Measurements from ENCODE around the gene CDH15.
"Not testable (repeated sequence)": the region's sequence is repeated elsewhere in the genome, so short reads cannot be mapped to it uniquely, and the experiment has no call there.

CDH15 gene

DNA sequence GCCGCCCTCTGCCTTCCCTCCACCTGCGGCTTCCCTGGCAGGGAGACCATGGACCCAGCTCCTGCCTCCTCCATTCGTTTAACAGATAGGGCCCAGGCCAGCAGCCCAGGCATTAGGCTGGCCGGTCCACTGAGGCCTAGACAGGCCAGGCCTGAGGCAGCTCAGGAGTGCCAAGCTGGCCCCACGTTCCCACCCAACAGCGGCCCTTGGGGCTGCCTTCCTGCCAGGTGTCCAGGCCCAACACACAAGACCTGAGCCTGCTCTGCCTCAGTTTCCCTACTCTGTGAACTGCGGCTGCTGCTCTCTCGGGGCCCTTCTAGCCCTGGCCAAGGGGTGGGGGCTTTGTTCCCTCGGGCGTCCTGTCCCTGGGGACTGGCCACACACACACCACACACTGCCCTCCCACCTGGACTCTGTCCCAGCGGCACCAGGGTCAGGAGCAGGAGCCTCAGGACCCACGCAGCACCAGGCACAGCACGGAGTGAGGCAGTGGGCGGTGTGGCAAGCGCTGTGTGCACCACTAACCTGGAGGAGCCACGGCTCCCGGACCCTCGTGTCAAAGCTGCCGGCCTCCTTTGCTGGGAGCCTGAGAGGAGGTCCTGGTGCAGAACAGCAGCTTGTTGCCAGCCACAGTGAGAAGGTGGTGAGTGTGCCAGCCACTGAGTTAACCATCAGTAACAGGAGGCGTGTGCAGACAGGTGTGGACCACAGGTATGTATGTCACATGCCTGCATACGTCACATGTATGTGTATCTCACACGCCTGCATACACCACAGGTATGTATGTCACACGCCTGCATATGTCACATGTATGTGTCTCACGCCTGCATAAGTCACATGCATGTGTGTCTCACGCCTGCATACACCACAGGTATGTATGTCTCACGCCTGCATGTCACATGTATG lies 14.6 kb upstream of the CDH15 start:
- no peak for DNase-seq

DNA sequence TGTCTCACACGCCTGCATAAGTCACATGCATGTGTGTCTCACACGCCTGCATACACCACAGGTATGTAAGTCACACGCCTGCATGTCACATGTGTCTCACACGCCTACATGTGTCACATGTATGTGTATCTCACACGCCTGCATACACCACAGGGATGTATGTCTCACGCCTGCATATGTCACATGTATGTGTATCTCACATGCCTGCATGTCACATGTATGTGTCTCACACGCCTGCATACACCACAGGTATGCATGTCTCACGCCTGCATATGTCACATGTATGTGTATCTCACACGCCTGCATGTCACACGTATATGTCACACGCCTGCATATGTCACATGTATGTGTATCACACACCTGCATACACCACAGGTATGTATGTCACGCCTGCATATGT lies 13.8 kb upstream of the CDH15 start:
- DNase-seq: no peak

DNA sequence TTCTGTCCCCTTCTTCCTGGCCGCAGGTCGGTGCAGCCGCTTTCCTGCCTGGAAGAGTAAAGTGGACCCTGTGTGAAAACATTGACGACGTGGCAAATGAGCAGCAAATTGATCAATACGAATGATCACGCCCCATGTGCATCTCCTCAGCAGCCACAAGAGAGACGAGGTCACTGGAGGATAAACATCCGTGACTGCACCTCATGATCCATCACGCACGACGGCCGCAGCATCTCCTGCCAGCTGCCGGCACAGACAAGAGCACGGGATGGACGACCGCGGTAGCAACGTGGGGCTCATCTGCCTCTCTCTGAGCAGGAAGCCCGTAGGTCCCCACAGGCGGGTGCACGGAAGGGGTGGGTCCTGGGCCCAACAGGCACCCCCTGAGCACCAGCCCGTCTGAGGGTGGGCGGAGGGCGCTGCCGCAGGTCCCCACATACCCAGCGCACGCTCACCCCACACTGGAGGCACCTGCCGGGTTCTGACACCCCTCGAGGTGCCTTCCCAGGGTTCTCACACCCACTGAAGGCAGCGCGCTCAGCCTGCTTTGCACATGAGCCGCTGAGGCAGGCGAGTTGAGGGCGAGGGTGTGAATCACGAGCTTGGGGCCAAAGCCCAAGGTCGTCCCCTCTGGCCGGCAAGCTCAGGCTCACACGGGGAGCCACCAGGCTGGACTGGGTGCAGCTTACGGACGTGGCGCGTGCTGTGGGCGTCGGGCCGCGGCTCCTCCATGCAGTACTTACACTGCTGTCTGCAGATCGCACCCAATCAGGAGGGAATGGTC lies 12.3 kb upstream of the CDH15 start:
- no peak for DNase-seq

DNA sequence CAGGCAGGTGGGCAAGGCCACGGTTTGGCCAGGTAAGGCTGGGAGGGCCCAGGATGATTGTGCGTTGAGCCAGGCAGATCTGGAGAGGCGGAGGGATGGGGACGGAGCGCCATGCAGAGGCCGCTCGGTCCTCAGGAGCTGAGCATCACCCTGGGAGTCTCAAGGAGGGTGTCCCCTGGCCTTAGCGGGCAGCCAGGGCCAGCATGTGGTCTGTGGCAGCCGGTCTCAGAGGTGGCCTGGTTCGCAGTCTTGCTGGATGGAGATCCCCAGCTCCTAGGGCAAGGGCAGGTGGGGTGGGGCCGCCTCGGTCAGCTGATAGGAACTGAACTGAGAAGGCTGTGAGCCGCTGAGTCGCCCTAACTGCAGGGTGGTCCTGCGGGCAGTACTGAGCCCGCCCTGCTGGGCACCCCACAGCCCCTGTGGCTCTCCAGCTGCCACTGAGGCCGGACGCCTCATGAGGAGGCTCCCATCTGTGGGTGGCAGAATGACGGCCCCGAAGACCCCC lies 11.6 kb upstream of the CDH15 start:
- DNase-seq: no peak

DNA sequence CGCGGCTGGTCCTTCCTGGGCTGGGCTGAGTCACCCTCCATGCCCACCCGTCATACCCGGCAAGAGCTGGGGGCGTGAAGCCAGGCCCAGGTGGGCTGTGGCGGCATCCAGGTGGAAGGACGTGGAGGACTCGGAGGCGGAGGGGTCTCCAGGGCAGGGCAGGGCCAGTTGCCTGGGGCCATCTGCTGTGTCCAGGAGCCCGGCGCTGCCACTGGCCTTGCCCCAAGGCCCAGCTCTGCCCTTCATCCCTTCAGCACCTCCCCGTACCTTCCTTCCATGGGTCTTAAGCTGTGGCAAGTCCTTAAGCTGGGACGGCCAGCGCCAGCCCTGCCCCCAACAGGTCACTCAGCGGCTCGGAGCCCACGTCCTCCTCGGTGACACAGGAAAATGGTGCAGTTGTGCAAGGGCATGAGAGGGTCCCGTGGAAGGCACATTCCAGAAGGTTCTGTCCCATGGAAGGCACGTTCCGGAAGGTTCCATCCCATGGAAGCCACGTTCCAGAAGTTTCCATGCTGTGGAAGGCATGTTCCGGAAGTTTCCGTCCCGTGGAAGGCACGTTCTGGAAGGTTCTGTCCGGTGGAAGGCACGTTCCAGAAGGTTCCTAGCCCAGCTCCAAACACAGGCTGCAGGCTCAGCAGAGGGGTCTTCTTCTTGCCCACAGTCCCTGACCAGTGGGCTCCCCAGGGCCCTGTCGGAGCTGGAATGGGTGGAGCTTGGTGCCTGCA lies 10.4 kb upstream of the CDH15 start:
- no peak for DNase-seq

DNA sequence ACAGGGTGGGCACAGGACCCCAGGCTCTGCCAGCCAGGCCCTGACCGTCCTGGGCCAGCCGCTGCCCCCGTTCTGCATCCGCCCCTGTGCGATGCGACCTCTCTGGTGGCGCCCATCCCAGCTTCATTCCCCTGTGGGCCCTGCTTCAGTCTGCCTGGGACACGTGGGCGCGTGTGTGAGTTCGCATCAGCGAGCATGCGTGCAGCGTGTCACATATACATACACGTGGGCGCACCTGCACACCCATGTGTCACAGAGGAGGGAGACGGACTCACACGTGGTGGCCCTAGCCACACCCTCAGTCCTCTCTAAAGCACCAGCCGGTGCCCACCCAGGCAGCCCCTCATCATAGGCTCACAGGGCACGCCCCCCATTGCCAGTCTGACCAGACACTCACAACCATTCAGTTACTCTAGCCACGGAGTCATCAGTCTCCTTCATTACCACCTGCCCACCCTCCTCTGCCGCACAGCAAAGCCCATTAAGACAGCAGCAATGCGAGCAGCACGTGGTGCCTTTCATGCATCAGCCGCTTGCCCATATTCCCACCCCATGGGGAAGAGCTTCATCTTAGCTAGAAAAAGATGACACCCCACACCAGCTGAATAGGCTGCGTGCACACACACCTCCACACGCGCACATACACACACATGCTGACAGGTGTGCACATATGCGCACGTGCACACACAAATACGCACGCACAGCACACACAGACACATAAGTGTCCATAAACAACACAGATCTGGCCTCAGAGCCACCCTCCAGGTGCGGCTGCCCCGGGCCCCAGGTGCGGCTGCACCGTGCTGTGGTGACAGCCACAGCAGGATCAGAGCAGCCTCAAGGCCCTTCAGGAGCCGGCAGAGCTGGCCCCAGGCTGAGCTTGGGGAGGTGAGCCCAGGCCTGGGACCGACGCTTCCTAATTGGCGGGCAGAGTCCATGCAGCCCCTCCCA lies 9.5 kb upstream of the CDH15 start:
- no peak for DNase-seq

DNA sequence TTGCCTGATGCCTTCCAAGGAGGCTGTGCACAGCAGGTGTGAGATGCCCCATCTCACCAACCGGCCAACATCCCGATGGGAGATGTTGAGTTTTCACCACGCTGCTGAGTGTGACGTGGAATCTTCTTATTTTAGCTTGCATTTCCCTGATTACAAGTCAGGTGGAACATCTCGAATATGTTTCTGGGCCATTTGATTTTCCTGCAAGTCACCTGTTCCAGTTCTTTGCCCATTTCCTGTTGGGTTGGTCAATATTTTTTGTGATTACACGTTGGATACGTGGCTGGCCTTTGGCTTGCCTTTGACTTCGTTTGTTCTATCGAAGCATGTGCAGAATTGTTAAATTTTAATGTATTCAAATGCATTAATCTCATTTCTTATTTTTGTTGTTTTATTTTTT lies 8.3 kb upstream of the CDH15 start:
- DNase-seq: no peak

DNA sequence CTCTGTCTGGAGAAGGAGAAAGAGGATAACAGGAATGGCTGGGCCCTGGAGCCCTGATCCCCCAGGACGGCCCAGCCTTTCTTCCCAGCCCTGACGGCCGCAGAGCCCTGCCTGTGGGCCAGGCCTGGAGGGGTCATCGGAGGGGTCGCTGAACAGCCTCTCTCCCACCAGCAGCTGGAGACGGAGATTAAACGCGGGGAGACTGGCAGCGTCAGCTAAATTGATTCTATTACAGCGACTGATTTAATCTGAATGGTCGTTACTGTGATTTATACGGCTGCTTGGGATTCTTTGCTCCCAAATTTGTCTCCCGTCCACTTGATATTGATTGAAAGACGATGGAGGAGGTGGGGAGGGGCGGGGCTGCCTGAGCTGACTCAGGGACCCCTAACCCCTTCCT lies 7.1 kb upstream of the CDH15 start:
- no peak for DNase-seq

DNA sequence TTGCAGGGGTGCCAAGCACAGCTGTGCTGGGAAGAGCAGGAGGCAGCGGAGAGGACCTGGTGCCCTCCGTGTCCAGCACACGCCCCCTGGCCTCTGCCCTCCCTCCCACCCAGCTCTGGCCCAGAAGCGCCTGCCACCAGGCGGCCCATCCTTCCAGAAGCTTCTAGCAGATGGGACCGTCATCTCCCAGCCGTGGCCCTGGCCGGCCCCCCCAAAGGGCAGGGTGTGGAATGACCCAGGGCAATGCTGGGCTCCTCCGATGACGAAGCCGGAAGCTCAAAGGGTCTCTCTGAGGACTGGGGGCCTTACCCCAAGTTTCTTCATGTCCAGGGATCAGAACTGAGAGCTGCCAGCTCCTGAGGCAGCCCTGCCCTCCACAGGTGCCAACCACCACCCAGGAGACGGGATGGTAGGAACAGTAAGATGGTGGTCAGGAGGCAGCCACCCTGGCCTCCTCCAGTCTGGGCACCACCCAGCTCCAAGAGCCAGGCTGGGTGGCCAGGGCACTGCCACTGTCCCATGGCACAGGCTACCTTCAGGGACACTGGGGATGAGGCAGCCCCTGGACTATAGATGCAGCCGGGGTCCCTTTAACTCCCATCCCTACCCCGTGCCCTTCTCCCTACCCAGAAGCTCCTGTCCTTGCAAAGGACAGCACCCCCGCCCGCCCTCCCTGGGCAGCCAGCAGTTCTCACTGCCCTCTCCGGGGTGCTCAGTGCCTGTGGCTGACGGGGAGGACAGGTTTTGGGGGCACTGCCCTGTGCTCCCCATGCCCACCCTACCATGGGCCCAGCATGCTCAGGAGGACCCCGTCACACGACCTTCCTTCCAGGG lies 6.5 kb upstream of the CDH15 start:
- DNase-seq: no peak

DNA sequence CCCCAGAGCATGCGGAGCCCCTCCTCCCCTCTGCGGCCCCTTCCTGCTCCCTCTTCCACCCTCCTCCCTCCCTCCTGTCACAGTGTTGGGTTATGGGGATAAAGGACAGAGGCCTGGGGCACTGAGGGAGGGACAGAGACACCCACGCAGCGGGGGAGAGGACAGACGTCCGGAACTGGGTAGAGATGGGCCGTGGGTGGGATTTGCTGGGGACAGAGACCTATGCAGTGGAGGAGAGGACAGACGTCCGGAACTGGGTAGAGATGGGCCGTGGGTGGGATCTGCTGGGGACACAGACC lies 5.9 kb upstream of the CDH15 start:
- DNase-seq: not testable (repeated sequence)

DNA sequence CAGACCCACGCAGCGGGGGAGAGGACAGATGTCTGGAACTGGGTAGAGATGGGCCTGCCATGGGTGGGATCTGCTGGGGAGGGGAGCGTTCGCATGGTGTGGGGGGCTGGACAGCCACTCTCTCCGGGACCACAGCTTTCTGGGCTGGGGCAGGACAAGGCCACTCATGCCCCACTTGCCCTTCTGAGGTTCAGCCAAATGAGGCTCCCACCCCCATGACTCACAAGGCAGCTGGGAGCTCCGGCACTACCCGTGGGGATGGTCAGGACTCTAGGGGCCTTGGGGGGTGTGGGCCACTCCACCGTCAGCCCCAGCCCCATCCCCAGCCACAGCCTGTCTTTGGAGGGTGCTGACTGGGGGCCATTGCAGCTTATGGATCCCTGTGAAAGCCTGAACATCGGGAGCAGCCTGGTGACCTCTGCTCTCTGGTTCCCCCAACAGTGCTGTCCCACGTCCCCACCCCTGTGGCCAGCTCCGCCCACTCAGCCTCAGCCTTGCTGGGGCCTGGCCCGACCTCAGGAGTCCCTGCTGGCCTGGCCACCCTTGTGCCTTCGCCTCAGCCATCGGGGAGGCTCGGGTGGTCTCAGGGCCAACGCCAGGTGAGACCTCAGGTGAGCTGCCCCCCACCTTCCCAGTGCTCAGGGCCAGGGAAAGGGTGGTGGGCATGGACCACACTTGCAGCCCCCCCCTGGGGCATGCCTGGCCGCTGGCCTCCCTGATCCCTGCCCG lies 4.7 kb upstream of the CDH15 start:
- DNase-seq: no peak

DNA sequence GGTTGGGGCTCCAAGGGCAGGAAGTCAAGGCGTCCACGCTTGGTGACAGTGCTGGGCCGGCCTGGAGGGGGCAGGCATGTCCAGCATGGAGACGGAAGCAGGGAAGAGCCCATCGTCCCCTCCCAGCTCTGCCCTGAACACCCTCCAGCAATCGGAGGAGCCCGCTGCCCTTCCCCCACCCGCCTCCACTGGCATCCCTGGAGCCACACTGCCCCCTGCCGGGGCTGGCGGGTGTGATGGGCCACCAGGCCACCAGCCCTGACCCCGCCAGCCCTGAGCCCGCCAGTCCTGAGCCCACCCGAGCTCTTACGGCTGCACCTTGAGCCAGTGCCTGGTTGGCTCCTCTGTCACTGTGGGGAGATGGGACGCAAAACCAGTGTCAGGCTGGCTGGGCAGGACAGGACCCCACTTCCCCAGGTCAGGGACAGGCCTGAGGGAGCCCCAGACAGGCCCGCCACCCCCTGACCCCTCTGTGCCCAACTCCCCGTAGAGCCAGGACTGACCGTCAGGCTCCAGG lies 4.1 kb upstream of the CDH15 start:
- peak; percentile 99 for DNase-seq

DNA sequence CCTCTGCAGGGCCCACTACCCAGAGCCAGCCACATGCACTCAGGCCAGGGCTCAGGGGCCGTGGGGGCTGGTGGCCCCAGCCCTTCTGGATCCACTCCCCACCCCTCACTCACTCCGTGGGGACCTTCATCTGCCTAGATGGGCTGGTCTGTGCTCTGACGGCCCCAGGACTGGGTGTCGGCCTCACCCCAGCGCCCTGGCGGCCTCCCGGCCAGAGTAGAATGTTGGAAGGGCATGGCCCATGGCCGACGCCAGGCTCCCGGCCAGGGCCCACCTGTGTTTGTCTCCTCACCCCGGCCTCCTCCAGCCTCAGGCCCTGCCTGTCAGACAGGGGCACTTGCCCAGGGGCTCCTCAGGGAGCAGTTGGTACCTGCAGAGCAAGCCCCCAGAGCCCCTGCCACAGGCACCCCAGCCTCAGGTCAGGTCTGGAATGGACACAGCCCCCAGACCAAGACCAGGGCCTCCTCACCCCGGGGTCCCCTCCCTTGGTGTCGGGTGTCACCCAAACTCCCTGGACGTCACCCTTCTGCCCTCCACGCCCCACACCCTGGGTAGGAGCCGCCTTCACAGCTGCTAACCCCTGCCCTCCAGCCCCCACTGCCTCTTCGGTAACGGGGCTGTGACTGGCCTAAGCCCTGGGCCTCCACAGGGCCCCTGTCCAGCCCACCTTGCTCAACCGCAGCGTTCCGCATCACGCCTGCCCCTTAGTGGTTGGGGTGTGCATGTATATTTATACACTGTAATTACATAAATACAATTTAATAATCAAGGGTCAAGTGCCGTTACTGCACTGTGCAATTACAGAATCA lies 3.0 kb upstream of the CDH15 start:
- no peak for DNase-seq

DNA sequence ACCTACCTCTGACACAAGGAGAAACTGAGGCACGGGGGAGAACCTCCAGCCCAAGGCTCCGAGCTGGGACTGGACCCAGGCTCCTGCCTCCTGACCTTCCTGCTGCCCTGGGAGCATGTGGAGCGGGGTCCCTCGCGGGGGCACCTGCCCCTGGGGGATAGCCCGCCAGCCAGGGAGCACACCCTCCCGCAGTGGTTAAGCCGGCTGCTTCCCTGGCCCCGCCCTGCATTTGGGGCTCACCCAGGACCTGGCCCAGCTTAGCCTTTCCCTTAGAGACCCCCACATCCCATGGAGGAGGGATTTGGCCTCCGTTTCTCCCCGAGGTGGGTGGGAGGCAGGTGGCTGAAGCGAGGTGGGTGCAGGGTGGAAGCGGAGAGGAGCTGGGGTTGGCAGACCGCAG lies 1.8 kb upstream of the CDH15 start:
- no peak for DNase-seq

DNA sequence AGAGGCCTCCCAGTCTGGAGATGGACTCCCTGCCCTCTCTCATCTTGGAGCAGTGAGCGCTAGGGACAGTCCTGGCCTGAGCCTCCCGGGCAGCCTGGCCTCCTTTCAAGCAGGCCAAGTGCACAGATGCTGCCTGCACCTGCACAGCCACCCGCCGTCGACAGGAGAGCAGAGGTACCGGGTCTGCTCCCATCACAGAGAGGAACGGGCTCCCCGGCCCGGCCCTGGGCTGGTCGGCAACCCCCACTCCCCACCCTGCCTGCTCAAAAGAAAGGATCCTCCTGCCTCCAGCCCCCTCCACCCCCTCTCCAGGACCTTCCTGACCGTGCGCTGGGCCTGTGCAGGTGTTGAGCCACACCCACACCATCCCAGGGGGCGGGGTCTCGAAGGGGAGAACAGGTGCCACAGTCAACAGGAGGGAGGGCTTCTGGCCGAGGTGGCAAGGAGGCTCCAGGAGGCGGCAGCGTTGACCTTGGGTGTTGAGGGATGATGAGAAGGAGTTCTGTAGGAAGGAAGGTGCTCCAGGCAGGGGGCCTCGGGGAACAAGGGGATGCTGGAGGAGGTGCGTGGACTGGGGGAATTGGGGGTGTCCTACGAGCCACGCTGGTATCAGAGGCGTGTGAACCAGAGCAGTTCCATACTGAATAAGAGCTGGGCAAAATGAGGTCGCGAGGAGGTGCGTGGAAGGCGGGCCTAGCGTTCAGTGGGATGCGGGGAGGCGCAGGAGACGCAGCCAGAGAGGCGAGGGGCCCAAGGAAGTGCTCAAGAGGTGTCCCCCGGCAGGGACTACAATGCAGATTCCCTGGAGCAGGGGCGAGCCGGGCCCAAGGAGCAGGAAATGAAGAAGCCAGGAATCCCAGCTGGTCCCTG lies 967 bp upstream of the CDH15 start:
- DNase-seq: no peak

DNA sequence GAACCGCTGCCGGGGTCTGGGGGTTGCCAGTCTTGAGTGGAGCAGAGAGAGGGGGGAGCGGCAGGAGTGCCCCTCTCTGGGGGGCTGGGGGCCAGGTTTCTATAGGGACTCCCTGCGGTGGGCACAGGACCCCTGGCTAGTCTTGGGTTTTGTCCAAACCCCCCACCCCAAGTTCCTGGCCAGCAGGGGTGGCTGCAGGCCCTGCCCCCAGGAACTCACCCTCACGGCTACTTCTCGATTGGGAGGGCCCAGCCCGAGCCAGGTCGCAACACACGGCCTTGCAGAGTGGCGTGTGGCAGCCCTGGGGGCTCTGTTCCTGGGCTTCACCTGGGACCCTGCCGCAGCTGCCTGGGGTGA lies 601 bp downstream of the CDH15 start:
- DNase-seq: no peak

DNA sequence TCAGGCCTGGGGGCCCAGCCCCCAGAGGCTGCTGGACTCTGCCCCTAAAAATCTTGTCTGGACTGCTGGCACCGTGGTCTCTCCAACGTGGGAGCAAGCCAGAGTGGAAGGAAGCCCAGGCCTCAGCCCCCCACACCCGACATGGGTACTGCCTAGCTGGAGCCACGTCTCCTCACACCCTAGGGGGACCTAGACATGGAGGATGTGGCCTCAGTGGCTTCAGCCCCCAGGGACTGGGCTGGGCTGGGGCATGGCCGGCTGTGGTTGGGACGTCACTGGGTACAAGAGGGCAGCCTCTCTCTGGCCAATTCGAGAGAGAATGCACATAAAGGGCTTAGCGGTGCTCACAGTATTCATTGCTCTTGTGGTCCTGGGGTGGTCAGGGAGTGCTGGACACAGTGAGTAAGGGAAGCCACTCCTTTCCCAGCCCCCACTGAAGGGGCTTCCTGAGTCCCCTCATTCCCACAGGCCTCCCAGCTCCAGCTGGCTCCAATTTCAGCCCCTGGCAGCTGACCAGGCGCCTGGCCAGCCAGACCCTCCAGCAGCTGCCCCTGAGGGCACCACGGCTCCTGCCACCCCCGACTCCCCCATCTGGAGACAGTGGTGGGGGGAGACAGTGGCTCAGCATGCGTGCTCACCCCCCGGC lies 1.1 kb downstream of the CDH15 start:
- DNase-seq: no peak

Measured in 8988T (cell line).